ENCODE measurements around the gene GOLT1B. TPM values are rescaled to one million over a fixed set of nuclear protein-coding genes. Genes with fewer than 3 reads are reported as not detected.

The GOLT1B gene
- total RNA-seq, 1 donor from 2014 or later: 9.2 TPM

DNA sequence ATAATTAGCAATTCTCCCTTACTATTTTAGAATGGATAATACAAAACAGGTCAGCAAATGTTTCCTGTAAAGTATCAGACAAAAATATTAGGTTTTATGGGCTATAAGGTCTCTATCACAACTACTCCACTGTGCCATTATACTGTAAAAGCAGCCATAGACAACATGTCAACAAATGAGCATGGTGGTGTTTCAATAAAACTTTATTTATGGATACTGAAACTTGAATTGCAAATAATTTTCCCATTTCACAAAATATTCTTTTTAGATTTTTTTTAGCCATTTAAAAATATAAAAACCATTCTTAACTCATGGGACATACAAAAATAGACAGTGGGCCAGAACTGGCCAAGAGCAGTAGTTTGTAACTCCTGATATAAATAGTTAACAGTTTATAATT lies 15.6 kb upstream of the GOLT1B start:
- H3K36me3 ChIP-seq: peaks cover 29 to 55% of the 10 kb centered on the region in 2 donors
- intact Hi-C loops (cut with DNase I): no loop called here
- no peaks in the 10 kb centered on the region for H3K9me3 ChIP-seq
- no peaks in the 10 kb centered on the region for H3K4me1 ChIP-seq
- no peak overlapping the region for H3K27ac ChIP-seq
- TF ChIP-seq, protein P1, sequence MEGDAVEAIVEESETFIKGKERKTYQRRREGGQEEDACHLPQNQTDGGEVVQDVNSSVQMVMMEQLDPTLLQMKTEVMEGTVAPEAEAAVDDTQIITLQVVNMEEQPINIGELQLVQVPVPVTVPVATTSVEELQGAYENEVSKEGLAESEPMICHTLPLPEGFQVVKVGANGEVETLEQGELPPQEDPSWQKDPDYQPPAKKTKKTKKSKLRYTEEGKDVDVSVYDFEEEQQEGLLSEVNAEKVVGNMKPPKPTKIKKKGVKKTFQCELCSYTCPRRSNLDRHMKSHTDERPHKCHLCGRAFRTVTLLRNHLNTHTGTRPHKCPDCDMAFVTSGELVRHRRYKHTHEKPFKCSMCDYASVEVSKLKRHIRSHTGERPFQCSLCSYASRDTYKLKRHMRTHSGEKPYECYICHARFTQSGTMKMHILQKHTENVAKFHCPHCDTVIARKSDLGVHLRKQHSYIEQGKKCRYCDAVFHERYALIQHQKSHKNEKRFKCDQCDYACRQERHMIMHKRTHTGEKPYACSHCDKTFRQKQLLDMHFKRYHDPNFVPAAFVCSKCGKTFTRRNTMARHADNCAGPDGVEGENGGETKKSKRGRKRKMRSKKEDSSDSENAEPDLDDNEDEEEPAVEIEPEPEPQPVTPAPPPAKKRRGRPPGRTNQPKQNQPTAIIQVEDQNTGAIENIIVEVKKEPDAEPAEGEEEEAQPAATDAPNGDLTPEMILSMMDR (IDR thresholded peaks at IDR 0.05): no peak
- H3K4me3 ChIP-seq: no peak overlapping the region
- no peaks in the 10 kb centered on the region for H3K27me3 ChIP-seq
- DNase-seq (ENCODE audit: low spot score in 2 of 2): no peak

- H3K4me1 ChIP-seq: peaks cover 0 to 25% of the 10 kb centered on the region in 2 donors
- peak overlapping the region in 1 of 2 donors; percentile 99 for H3K4me3 ChIP-seq
- TF ChIP-seq, protein P1 (IDR thresholded peaks at IDR 0.05): no peak
- no peak for DNase-seq (ENCODE audit: low spot score in 2 of 2)
- intact Hi-C loops (cut with DNase I): loop anchor here (2.0 to 10.0 kb wide), 4 partner anchors 62 to 1125 kb away; partner anchors contain the start of genes ETNK1 and PYROXD1
- no peak overlapping the region for H3K27ac ChIP-seq
- peaks cover 22 to 40% of the 10 kb centered on the region in 2 donors for H3K36me3 ChIP-seq
- H3K9me3 ChIP-seq: no peaks in the 10 kb centered on the region
- H3K27me3 ChIP-seq: no peaks in the 10 kb centered on the region
Observed at GRCh38 chr12:21499765-21500164, 1.8 kb upstream of the GOLT1B start.

- Histone ChIP-seq H3K27me3 (no peaks in the 10 kb centered on the region), H3K9me3 (no peaks in the 10 kb centered on the region), H3K27ac (peak overlapping the region; percentile 95 to 97), H3K4me3 (peak overlapping the region; percentile 95 to 99), H3K36me3 (peaks cover 15 to 31% of the 10 kb centered on the region in 2 donors), H3K4me1 (peaks cover 0 to 25% of the 10 kb centered on the region in 2 donors)
- TF ChIP-seq, protein P1 (IDR thresholded peaks at IDR 0.05): no peak
- intact Hi-C loops (cut with DNase I): loop anchor here (1.0 to 10.0 kb wide), 6 partner anchors 64 to 1124 kb away; partner anchors contain the start of genes CMAS, ETNK1, LDHB and PYROXD1
- no peak for DNase-seq (ENCODE audit: low spot score in 2 of 2)
Observed at GRCh38 chr12:21500786-21501257, 767 bp upstream of the GOLT1B start.

- Histone ChIP-seq H3K27ac (peak overlapping the region; percentile 95 to 97), H3K36me3 (peaks cover 11 to 19% of the 10 kb centered on the region in 2 donors), H3K9me3 (no peaks in the 10 kb centered on the region), H3K27me3 (no peaks in the 10 kb centered on the region), H3K4me1 (peaks cover 0 to 25% of the 10 kb centered on the region in 2 donors), H3K4me3 (peak overlapping the region; percentile 95 to 99)
- DNase-seq (ENCODE audit: low spot score in 2 of 2): no peak
- intact Hi-C loops (cut with DNase I): loop anchor here (5.0 to 10.0 kb wide), 3 partner anchors 65 to 1123 kb away; partner anchors contain the start of genes ETNK1 and PYROXD1
- TF ChIP-seq, protein P1 (IDR thresholded peaks at IDR 0.05): no peak
Observed at GRCh38 chr12:21502164-21502496, 541 bp downstream of the GOLT1B start.

GRCh38 chr12:21502872-21503271 lies 1.3 kb downstream of the GOLT1B start:
- Histone ChIP-seq H3K27ac (no peak overlapping the region), H3K4me1 (peaks cover 0 to 25% of the 10 kb centered on the region in 2 donors), H3K4me3 (peak overlapping the region in 1 of 2 donors; percentile 99), H3K9me3 (no peaks in the 10 kb centered on the region), H3K27me3 (no peaks in the 10 kb centered on the region), H3K36me3 (peaks cover 4 to 14% of the 10 kb centered on the region in 2 donors)
- TF ChIP-seq, protein P1 (IDR thresholded peaks at IDR 0.05): no peak
- intact Hi-C loops (cut with DNase I): loop anchor here (5.0 to 10.0 kb wide), 3 partner anchors 66 to 1122 kb away; partner anchors contain the start of genes ETNK1 and PYROXD1
- DNase-seq (ENCODE audit: low spot score in 2 of 2): no peak
